GM12878 (cell line): ENCODE results near the gene REV3L. TPM values are rescaled to one million over a fixed set of nuclear protein-coding genes. Genes with fewer than 3 reads are reported as not detected.

ENCODE experiments used
- ASH2L ChIP-seq: fragments of 300-600, 200-600 bp; sonication (generic); IDR thresholded peaks from 2 replicates; pipeline ENCODE4 v1.6.1; 2017; ENCODE audit warnings: low read depth, mild to moderate bottlenecking, borderline replicate concordance
- CBX5 ChIP-seq: sonication (generic); IDR thresholded peaks from 2 replicates; pipeline ENCODE4 v1.6.1; 2016; ENCODE audit warnings: low read depth, moderate library complexity, mild to moderate bottlenecking, inconsistent platforms
- CHD2 ChIP-seq: IDR thresholded peaks from 2 replicates; pipeline ENCODE4 v1.6.1; 2011; ENCODE audit warnings: low read depth, low read length, improper control_type of control experiment, borderline replicate concordance
- FOS ChIP-seq: IDR thresholded peaks from 3 replicates; pipeline ENCODE4 v1.6.1; 2011; ENCODE audit warnings: borderline replicate concordance; ENCODE audit not compliant: insufficient read length; ENCODE audit errors: extremely low read depth
- IRF4 ChIP-seq: IDR thresholded peaks from 2 replicates; pipeline ENCODE4 v1.6.1; 2011; ENCODE audit warnings: low read depth, low read length
- JUND ChIP-seq: IDR thresholded peaks from 2 replicates; pipeline ENCODE4 v1.6.1; 2012; ENCODE audit warnings: low read depth, mild to moderate bottlenecking, low read length, improper control_type of control experiment, moderate library complexity
- KAT2A ChIP-seq: conservative IDR thresholded peaks from 2 replicates; pipeline ENCODE4 v1.6.1; 2011; ENCODE audit warnings: low read depth, low read length; ENCODE audit not compliant: control insufficient read depth
- KLF5 ChIP-seq: fragments of 450-650 bp; IDR thresholded peaks from 2 replicates; pipeline ENCODE4 v1.6.1; 2014; ENCODE audit warnings: mild to moderate bottlenecking; ENCODE audit not compliant: partially characterized antibody
- LARP7 ChIP-seq: fragments of 450-650 bp; IDR thresholded peaks from 2 replicates; pipeline ENCODE4 v1.6.1; 2017; ENCODE audit warnings: mild to moderate bottlenecking
- MTA2 ChIP-seq: fragments of 450-650 bp; IDR thresholded peaks from 2 replicates; pipeline ENCODE4 v1.6.1; 2016; ENCODE audit warnings: low read depth, mild to moderate bottlenecking, moderate library complexity
- NR2C2 ChIP-seq: IDR thresholded peaks from 2 replicates; pipeline ENCODE4 v1.6.1; 2011; ENCODE audit warnings: borderline replicate concordance, low read depth; ENCODE audit not compliant: control insufficient read depth, insufficient read length
- RB1 ChIP-seq: fragments of 450-650 bp; formaldehyde crosslinking; IDR thresholded peaks from 2 replicates; pipeline ENCODE4 v1.6.1; 2017; ENCODE audit warnings: mild to moderate bottlenecking, borderline replicate concordance
- RCOR1 ChIP-seq: conservative IDR thresholded peaks from 2 replicates; pipeline ENCODE4 v1.6.1; 2012; ENCODE audit warnings: low read depth, low read length, improper control_type of control experiment
- SMARCA5 ChIP-seq: fragments of 450-650 bp; IDR thresholded peaks from 2 replicates; pipeline ENCODE4 v1.6.1; 2017; ENCODE audit warnings: mild to moderate bottlenecking
- TARDBP ChIP-seq: IDR thresholded peaks from 2 replicates; pipeline ENCODE4 v1.6.1; 2016; ENCODE audit warnings: borderline replicate concordance
- WRNIP1 ChIP-seq: IDR thresholded peaks from 2 replicates; pipeline ENCODE4 v1.6.1; 2011; ENCODE audit warnings: low read depth, low read length, improper control_type of control experiment, borderline replicate concordance
- ZNF274 ChIP-seq: IDR thresholded peaks from one replicate; pipeline ENCODE4 v1.8.0; 2011; ENCODE audit not compliant: insufficient read length, insufficient read depth
- polyA plus RNA-seq, 11 experiments: library from polyadenylated mRNA; depleted of rRNA in 4 of 11; unstranded in 6 of 11; stranded (reverse) in 5 of 11; fragments of >200 nt; fragmentation: Nextera tagmentation in 4 of 11; fragmentation: Illumina TruSeq in 1 of 11; extraction: Ambion mirVana in 4 of 11; extraction: Trizol in 1 of 11; gene quantifications; 1 replicate in 1 of 11; 2 replicates in 10 of 11; pipeline versions ENCODE4 v1.2.1 to v1.2.3, GENCODE V29; 2011 to 2016; ENCODE audit warnings: inconsistent platforms in 2 of 11, missing spikeins in 2 of 11, low read depth in 1 of 11
- total RNA-seq, 4 experiments: library from RNA; depleted of rRNA in 3 of 4; stranded (reverse); fragments of >200 nt in 3 of 4; fragmentation: Illumina TruSeq in 1 of 4; extraction: Trizol in 1 of 4; gene quantifications; 2 replicates each; pipeline versions ENCODE4 v1.2.1 to v1.2.3, GENCODE V29; 2013 to 2021
- TF ChIP-seq, protein P1 (sequence below): fragments of 450-650 bp; IDR thresholded peaks from 2 replicates; pipeline ENCODE4 v1.6.1; 2017; ENCODE audit warnings: mild to moderate bottlenecking, low read depth, inconsistent platforms; ENCODE audit not compliant: poor library complexity, severe bottlenecking
- TF ChIP-seq, protein P2 (sequence below): IDR thresholded peaks from 2 replicates; pipeline ENCODE4 v1.6.1; 2012; ENCODE audit warnings: low read depth, low read length, improper control_type of control experiment
- TF ChIP-seq, protein P3 (sequence below), 3 experiments: IDR thresholded peaks in 2 of 3; conservative IDR thresholded peaks in 1 of 3; 2 replicates each; pipeline ENCODE4 v1.5.1; 2011; ENCODE audit warnings: low read depth in 3 of 3, low read length in 3 of 3, mild to moderate bottlenecking in 3 of 3, control low read depth in 2 of 3, moderate library complexity in 2 of 3, inconsistent platforms in 1 of 3, mixed read lengths in 1 of 3; ENCODE audit not compliant: control insufficient read depth in 2 of 3, insufficient read depth in 1 of 3; ENCODE audit errors: extremely low read depth in 1 of 3
- TF ChIP-seq, protein P4 (sequence below): IDR thresholded peaks from 2 replicates; pipeline ENCODE4 v1.6.1; 2012; ENCODE audit warnings: low read length, inconsistent platforms

REV3L gene
- total and polyA plus RNA-seq, 10 of the 15 experiments (the other 5 are each of a cell fraction or from before 2014, with no cell fraction given) = 7.6 to 33.6 (median 21.5) TPM

DNA sequence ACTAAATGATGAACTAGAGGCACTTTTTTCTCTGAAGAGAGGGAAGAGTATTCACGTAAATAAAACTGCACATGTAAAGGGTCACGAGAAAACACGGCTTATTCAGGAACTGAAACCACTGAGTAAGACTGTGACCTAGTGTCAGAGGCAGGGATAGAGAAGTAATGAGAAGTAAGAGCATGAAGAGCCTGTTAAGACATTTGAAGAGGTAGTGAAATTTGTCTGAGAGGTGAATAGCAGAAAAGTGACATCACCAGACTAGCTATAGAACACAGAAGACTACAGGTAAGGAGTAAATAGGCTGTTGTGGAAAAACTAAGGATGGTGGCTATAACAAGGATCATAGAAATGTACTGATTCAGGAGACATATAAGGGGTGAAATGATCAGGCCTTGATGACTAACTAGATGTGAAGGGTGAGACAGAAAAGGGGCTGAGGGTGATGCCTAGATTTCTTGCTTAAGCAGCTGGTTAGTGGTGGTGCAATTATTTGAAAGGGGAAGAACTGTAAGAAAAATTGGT, 76.8 kb downstream of the REV3L start (continued):
- TF ChIP-seq, protein P1, sequence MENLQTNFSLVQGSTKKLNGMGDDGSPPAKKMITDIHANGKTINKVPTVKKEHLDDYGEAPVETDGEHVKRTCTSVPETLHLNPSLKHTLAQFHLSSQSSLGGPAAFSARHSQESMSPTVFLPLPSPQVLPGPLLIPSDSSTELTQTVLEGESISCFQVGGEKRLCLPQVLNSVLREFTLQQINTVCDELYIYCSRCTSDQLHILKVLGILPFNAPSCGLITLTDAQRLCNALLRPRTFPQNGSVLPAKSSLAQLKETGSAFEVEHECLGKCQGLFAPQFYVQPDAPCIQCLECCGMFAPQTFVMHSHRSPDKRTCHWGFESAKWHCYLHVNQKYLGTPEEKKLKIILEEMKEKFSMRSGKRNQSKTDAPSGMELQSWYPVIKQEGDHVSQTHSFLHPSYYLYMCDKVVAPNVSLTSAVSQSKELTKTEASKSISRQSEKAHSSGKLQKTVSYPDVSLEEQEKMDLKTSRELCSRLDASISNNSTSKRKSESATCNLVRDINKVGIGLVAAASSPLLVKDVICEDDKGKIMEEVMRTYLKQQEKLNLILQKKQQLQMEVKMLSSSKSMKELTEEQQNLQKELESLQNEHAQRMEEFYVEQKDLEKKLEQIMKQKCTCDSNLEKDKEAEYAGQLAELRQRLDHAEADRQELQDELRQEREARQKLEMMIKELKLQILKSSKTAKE = peak; percentile 92
- TF ChIP-seq KAT2A (no peak), RB1 (no peak), NR2C2 (no peak), WRNIP1 (no peak), IRF4 (peak; percentile 99), KLF5 (no peak), CHD2 (peak; percentile 88; the same call in 1 of the 2 replicates), CBX5 (peak; percentile 90), TARDBP (no peak), ASH2L (no peak), LARP7 (no peak), MTA2 (peak; percentile 99), SMARCA5 (peak; percentile 39), FOS (no peak), RCOR1 (0 out of 2 replicates have a peak, but pooled peaks have one; percentile 42), JUND (peak; percentile 83; the same call in 1 of the 2 replicates), ZNF274 (no peak)
- TF ChIP-seq, protein P2, sequence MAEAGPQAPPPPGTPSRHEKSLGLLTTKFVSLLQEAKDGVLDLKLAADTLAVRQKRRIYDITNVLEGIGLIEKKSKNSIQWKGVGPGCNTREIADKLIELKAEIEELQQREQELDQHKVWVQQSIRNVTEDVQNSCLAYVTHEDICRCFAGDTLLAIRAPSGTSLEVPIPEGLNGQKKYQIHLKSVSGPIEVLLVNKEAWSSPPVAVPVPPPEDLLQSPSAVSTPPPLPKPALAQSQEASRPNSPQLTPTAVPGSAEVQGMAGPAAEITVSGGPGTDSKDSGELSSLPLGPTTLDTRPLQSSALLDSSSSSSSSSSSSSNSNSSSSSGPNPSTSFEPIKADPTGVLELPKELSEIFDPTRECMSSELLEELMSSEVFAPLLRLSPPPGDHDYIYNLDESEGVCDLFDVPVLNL = no peak
- TF ChIP-seq, protein P3, sequence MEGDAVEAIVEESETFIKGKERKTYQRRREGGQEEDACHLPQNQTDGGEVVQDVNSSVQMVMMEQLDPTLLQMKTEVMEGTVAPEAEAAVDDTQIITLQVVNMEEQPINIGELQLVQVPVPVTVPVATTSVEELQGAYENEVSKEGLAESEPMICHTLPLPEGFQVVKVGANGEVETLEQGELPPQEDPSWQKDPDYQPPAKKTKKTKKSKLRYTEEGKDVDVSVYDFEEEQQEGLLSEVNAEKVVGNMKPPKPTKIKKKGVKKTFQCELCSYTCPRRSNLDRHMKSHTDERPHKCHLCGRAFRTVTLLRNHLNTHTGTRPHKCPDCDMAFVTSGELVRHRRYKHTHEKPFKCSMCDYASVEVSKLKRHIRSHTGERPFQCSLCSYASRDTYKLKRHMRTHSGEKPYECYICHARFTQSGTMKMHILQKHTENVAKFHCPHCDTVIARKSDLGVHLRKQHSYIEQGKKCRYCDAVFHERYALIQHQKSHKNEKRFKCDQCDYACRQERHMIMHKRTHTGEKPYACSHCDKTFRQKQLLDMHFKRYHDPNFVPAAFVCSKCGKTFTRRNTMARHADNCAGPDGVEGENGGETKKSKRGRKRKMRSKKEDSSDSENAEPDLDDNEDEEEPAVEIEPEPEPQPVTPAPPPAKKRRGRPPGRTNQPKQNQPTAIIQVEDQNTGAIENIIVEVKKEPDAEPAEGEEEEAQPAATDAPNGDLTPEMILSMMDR (IDR thresholded peaks at IDR 0.05 in 2 of 3, conservative IDR thresholded peaks at IDR 0.05 in 1 of 3; ENCODE audit: control insufficient read depth in 2 of 3, extremely low read depth in 1 of 3, insufficient read depth in 1 of 3, low read depth in 3 of 3, low read length in 3 of 3) = no peak
- TF ChIP-seq, protein P4, sequence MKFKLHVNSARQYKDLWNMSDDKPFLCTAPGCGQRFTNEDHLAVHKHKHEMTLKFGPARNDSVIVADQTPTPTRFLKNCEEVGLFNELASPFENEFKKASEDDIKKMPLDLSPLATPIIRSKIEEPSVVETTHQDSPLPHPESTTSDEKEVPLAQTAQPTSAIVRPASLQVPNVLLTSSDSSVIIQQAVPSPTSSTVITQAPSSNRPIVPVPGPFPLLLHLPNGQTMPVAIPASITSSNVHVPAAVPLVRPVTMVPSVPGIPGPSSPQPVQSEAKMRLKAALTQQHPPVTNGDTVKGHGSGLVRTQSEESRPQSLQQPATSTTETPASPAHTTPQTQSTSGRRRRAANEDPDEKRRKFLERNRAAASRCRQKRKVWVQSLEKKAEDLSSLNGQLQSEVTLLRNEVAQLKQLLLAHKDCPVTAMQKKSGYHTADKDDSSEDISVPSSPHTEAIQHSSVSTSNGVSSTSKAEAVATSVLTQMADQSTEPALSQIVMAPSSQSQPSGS = peak; percentile 98
